ENCODE data around the gene HMGN2. TPM values are rescaled to one million over a fixed set of nuclear protein-coding genes. Genes with fewer than 3 reads are reported as not detected.

HMGN2 gene
- total and polyA plus RNA-seq, 2 of the 13 experiments (the other 11 are each of a cell fraction or from before 2014, with no cell fraction given) = 63.4 to 343 TPM

DNA sequence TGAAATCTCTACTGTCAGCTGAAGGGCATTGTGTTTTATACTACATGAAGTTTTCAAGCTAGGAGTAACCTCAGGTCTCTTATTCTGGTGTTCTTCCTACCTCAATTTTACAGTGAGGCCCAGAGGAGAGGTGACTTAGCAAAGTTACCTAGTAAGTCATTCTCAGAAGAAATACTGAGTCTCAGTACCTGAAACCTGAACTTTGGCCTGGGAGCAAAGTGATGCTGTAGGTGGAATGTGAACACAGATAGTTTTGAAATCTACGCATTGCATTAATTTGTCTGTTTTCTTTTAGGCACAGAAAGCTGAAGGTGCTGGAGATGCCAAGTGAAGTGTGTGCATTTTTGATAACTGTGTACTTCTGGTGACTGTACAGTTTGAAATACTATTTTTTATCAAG lies 2.6 kb downstream of the HMGN2 start:
- BruUV-seq (replicated peaks) = no TSS peak
- Histone ChIP-seq H3K36me3 (replicated peaks in 1 of 2; ENCODE audit: control insufficient read depth in 1 of 2, insufficient read depth in 2 of 2, low read length in 2 of 2) (peaks cover 1 to 37% of the 10 kb centered on the region in 2 experiments), H3K4me2 (ENCODE audit: low read depth, low read length) (peak overlapping the region; percentile 84; the same call in 1 of the 2 replicates), H3K27ac (ENCODE audit: extremely low read length, insufficient read depth, low read length) (no peak overlapping the region), H3K27me3 (ENCODE audit: control insufficient read depth in 1 of 2, insufficient read depth in 2 of 2, low read length in 2 of 2) (no peaks in the 10 kb centered on the region; a peak in 1 of 5 replicates), H4K20me1 (ENCODE audit: insufficient read depth, low read length) (peaks cover 12% of the 10 kb centered on the region), H3K4me1 (ENCODE audit: insufficient read depth, low read length) (peaks cover 31% of the 10 kb centered on the region), H2AFZ (ENCODE audit: low read length) (no peak overlapping the region), H3K4me3 (replicated peaks in 1 of 3; ENCODE audit: insufficient read depth in 1 of 3, low read depth in 2 of 3, low read length in 3 of 3) (no peak overlapping the region), H3K79me2 (ENCODE audit: insufficient read depth, low read length) (peaks cover 18% of the 10 kb centered on the region), H3K9ac (ENCODE audit: insufficient read depth, low read depth, low read length) (no peak overlapping the region), H3K9me3 (ENCODE audit: low read length) (no peaks in the 10 kb centered on the region)
- ATAC-seq (no peak), DNase-seq (ENCODE audit: low spot score) (peak; percentile 20), FAIRE-seq (no peak)
- in situ Hi-C loops (cut with HindIII; ENCODE audit: extremely low pct_ligation_motif_present, low pct_unique_long_range_greater_than_20kb) = no loop called here
- ChIA-PET CTCF (ENCODE audit: low intra/inter-chr PET ratio, low total read pairs) (no interaction called here), POLR2A (interaction anchor here (1.3 kb wide), 1 partner anchor 26 kb away, joined by 3 read pairs; no protein-coding TSS in a partner anchor)
- TF ChIP-seq SRSF1 (optimal IDR thresholded peaks at IDR 0.05; ENCODE audit: low read depth, low read length) (no peak), TEAD3 (CRISPR knock-in tag; optimal IDR thresholded peaks at IDR 0.05; ENCODE audit: borderline replicate concordance) (peak; percentile 39), HNF4G (IDR thresholded peaks at IDR 0.05; ENCODE audit: borderline replicate concordance, low read depth, low read length) (0 out of 2 replicates have a peak, but pooled peaks have one; percentile 14), HNF4G (CRISPR knock-in tag; IDR thresholded peaks at IDR 0.05; ENCODE audit: borderline replicate concordance, low read depth) (no peak), ZNF564 (CRISPR knock-in tag; IDR thresholded peaks at IDR 0.05) (no peak), ZSCAN21 (CRISPR knock-in tag; IDR thresholded peaks at IDR 0.05; ENCODE audit: borderline replicate concordance) (peak; percentile 99), SMAD9 (CRISPR knock-in tag; IDR thresholded peaks at IDR 0.05) (no peak), ZSCAN9 (CRISPR knock-in tag; IDR thresholded peaks at IDR 0.05; ENCODE audit: borderline replicate concordance) (peak; percentile 90), CENPX (CRISPR knock-in tag; IDR thresholded peaks at IDR 0.05) (no peak), HNF4A (CRISPR knock-in tag; IDR thresholded peaks at IDR 0.05) (peak; percentile 75)
- TF ChIP-seq, protein P1, sequence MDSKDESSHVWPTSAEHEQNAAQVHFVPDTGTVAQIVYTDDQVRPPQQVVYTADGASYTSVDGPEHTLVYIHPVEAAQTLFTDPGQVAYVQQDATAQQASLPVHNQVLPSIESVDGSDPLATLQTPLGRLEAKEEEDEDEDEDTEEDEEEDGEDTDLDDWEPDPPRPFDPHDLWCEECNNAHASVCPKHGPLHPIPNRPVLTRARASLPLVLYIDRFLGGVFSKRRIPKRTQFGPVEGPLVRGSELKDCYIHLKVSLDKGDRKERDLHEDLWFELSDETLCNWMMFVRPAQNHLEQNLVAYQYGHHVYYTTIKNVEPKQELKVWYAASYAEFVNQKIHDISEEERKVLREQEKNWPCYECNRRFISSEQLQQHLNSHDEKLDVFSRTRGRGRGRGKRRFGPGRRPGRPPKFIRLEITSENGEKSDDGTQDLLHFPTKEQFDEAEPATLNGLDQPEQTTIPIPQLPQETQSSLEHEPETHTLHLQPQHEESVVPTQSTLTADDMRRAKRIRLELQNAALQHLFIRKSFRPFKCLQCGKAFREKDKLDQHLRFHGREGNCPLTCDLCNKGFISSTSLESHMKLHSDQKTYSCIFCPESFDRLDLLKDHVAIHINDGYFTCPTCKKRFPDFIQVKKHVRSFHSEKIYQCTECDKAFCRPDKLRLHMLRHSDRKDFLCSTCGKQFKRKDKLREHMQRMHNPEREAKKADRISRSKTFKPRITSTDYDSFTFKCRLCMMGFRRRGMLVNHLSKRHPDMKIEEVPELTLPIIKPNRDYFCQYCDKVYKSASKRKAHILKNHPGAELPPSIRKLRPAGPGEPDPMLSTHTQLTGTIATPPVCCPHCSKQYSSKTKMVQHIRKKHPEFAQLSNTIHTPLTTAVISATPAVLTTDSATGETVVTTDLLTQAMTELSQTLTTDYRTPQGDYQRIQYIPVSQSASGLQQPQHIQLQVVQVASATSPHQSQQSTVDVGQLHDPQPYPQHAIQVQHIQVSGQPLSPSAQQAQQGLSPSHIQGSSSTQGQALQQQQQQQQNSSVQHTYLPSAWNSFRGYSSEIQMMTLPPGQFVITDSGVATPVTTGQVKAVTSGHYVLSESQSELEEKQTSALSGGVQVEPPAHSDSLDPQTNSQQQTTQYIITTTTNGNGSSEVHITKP (CRISPR knock-in tag; IDR thresholded peaks at IDR 0.05; ENCODE audit: low read depth) = no peak
- TF ChIP-seq, protein P2, sequence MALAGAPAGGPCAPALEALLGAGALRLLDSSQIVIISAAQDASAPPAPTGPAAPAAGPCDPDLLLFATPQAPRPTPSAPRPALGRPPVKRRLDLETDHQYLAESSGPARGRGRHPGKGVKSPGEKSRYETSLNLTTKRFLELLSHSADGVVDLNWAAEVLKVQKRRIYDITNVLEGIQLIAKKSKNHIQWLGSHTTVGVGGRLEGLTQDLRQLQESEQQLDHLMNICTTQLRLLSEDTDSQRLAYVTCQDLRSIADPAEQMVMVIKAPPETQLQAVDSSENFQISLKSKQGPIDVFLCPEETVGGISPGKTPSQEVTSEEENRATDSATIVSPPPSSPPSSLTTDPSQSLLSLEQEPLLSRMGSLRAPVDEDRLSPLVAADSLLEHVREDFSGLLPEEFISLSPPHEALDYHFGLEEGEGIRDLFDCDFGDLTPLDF (CRISPR knock-in tag; IDR thresholded peaks at IDR 0.05) = no peak
- intact Hi-C loops (cut with micrococcal nuclease; ENCODE audit: unreplicated experiment) = no loop called here
- WGBS (ENCODE audit: low lambda C conversion rate) = 87% methylated on average over 1 of the region's 1 CpG

All from HepG2 (cell line).